KOPT-K1 (cell line): ENCODE measurements around the gene TRIP6.
A peak's percentile ranks its signal among the peaks of the same experiment; 100 is the strongest.

Experiments
- H3K27ac ChIP-seq: fragments of 200-600 bp; sonication (generic); 2 replicates; pipeline ENCODE4 v1.5.1; 2016; ENCODE audit warnings: antibody characterized with exemption, mild to moderate bottlenecking, low read depth, low read length; ENCODE audit not compliant: poor library complexity, severe bottlenecking
- H3K36me3 ChIP-seq: fragments of 200-600 bp; sonication (generic); 2 replicates; pipeline ENCODE4 v1.5.1; 2017; ENCODE audit warnings: antibody characterized with exemption, mild to moderate bottlenecking, low read length, moderate library complexity; ENCODE audit not compliant: insufficient read depth
- H3K9me3 ChIP-seq: fragments of 200-600 bp; sonication (generic); 2 replicates; pipeline ENCODE4 v1.5.1; 2017; ENCODE audit warnings: antibody characterized with exemption, low read length, mild to moderate bottlenecking; ENCODE audit not compliant: insufficient read depth, poor library complexity, severe bottlenecking

TRIP6 gene

DNA sequence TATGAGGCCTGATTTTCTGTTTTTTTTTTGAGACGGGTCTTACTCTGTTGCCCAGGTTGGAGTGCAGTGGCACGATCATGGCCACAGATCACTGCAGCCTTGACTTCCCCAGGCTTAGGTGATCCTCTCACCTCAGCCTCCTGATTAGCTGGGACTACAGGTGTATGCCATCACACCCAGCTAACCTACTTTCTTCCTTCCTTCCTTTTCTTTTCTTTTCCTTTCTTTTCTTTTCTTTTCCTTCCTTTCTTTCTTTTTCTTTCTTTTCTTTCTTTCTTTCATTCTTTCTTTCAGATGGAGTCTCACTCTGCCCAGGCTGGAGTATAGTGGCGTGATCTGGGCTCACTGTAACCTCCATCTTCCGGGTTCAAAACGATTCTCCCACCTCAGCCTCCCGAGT, 11.5 kb downstream of the TRIP6 start:
- H3K36me3 ChIP-seq, result peaks cover 77% of the 10 kb centered on the region
- H3K27ac ChIP-seq, result no peak overlapping the region
- H3K9me3 ChIP-seq, result no peaks in the 10 kb centered on the region

DNA sequence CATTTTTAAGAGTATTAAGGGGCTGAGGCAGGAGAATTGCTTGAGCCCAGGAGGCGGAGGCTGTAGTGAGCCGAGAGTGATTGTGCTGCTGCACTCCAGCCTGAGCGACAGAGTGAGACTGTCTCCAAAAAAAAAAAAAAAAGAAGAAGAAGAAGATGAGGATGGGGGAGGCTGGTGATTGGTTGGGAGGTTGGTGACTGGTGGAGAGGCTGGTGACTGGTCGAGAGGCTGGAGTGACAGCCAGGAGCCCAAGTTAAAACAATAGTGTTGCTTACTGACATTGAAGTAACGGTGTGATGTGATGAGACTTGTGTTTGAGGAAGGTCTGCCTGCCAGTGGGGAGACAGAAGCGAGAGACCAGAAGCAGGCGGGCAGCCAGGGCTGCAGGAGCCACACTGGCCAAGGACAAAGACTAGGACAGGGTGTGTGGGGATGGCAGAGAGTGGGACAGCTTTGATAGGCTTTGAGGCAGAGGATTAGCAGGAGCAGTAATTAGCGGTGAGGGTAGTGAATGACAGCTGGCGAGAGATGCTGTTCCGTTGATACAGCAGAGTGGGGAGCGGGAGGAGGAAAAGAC, 12.6 kb downstream of the TRIP6 start:
- no peaks in the 10 kb centered on the region for H3K9me3 ChIP-seq
- H3K27ac ChIP-seq, result no peak overlapping the region
- H3K36me3 ChIP-seq, result peaks cover 88% of the 10 kb centered on the region

DNA sequence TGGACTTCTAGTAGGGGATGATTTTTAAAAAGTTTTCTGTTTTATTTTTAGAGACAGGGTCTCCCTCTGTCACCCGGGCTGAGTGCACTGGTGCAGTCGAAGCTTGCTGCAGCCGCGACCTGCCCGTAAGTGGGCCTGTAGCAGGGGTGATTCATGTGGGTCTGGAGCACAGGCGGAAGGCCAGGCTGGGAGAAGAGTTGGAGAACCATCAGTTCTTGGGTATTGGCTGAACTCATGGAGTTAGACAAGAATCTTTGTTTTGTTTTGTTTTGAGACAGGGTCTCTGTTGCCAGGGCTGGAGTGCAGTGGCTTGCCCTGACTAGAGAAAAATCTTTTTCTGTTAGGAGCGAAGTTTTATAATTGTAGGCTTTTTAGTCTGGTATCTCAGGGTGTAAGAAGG, 13.5 kb downstream of the TRIP6 start:
- H3K27ac ChIP-seq, result no peak overlapping the region
- peaks cover 97% of the 10 kb centered on the region for H3K36me3 ChIP-seq

DNA sequence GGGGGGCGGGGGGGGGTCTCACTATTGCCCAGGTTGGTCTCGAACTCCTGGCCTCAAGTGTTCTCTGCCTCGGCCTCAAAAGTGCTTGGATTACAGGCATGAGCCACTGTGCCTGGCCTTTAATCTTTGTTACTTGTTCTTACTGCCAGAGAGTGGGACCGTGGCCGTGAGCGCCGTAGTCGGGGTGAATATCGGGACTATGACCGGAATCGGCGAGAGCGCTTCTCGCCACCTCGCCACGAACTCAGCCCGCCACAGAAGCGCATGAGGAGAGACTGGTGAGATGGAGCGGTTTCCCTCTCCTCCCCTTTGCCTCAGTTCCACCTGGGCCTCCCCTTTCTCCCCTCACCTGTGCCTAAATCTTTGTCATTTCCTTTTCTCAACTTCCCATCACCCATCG, 13.9 kb downstream of the TRIP6 start:
- no peak overlapping the region for H3K27ac ChIP-seq
- no peaks in the 10 kb centered on the region for H3K9me3 ChIP-seq
- peaks cover 100% of the 10 kb centered on the region for H3K36me3 ChIP-seq

More for the DNA sequence above, 13.5 kb downstream of the TRIP6 start:
- no peaks in the 10 kb centered on the region for H3K9me3 ChIP-seq

DNA sequence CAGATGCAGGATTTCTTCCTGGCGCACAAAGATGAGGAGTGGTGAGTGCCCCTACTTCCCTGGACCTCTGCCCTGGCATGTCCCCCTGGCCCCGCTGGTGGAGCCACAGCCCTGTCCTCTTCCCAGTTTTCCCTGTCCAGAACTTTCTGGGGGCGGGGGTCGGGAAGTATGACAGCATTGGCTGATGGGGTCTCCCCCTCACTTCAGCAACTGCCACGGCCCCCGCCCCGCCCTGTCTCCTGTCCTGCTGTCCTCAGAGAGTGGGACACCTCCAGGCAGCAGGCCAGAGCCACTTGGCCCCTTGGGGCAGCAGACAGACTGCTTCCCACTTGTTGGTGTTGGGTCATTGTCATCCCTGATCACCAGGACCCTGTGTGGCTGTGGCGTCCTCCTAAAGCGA, 15.0 kb downstream of the TRIP6 start:
- Histone ChIP-seq H3K27ac (no peak overlapping the region), H3K9me3 (no peaks in the 10 kb centered on the region), H3K36me3 (peaks cover 100% of the 10 kb centered on the region)

DNA sequence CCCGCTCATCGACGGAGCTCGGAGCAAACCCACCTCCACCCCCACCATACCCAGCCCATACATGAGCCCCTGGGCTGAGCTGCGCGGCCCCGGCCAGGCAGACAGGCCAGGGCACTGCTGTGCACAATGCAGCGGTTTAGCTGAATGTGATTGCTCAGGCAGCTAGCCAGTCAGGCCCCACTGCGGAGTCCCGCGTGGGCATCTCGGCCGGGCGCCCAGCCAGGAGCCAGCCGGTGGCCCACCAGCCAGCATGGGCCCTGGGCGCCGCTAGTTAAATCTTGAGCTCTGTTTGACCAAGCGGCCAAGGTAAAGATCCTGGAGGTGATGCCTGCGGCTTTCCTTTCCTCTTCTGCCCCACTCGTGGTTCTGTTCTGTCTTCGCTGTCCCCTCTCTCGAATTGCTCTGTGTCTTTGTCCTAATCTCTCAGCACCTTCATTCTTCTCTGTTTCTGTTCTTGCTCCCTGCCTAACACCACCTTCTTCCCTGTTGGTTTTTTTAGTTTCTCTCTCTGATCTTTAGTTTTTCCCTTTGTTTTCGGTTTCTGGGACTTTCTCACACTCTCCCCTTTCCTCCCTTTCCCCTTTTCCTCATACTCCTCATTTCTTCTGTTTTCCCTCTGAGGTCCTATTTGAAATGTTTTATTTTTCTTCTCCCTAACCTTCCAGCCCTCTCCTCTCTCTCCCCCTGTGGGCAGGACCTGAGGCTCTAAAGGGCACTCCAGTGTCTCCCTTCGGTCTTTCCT, 15.8 kb downstream of the TRIP6 start:
- peaks cover 100% of the 10 kb centered on the region for H3K36me3 ChIP-seq
- H3K9me3 ChIP-seq, result no peaks in the 10 kb centered on the region
- H3K27ac ChIP-seq, result peak overlapping the region; percentile 22

DNA sequence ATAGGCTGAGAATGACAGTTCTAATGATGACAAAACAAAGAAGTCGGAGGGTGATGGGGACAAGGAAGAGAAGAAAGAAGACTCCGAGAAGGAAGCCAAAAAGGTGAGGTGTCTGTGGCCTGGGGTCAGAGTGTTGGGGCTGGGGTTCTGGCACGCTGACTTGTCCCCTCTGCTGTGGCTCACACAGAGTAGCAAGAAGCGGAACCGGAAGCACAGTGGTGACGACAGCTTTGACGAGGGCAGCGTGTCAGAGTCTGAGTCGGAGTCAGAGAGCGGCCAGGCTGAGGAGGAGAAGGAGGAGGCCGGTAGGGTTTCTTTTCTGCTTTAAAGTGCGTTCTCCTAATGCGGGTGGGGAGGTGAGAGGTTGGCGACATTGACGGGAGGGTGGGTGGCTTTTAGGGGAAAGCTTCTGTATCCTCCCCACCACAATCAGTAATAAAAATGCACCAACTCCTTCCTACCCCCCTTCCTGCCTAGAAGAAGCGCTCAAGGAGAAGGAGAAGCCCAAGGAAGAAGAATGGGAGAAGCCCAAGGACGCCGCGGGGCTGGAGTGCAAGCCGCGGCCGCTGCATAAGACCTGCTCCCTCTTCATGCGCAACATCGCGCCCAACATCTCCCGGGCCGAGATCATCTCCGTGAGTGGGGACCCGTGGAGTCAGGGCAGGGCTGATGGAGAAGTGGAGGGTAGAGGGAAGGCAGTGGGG, 17.7 kb downstream of the TRIP6 start:
- peaks cover 90% of the 10 kb centered on the region for H3K36me3 ChIP-seq
- no peaks in the 10 kb centered on the region for H3K9me3 ChIP-seq
- H3K27ac ChIP-seq, result no peak overlapping the region

DNA sequence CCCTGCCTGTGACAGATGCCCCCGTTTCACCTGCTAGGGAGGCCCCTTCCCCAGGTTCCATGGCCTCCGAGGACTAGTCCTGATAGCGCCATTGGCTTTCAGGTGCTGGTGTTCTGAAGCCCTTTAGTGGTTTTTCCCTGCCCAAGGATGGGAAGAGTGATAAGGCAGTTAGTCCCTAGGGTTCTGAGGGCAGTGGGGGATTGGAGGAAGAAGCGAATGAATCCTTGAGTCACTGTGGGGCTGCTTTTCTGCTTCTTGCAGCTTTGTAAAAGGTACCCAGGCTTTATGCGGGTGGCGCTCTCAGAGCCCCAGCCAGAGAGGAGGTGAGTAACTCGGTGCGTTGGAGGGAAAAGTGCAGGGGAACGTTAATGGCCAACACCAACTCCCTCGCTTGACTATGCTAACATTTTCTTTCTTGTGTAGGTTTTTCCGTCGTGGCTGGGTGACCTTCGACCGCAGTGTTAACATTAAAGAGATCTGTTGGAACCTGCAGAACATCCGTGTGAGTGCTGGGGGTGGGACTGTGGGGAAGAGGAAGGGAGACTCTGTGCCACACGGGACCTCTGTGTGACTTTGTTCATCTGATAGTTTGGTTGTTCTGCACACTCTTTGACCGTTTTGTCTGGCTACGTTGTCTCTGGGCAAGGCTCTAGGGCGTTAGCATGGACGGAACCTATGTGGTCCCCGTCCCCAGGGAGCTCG, 18.4 kb downstream of the TRIP6 start:
- peaks cover 83% of the 10 kb centered on the region for H3K36me3 ChIP-seq
- no peaks in the 10 kb centered on the region for H3K9me3 ChIP-seq
- no peak overlapping the region for H3K27ac ChIP-seq

DNA sequence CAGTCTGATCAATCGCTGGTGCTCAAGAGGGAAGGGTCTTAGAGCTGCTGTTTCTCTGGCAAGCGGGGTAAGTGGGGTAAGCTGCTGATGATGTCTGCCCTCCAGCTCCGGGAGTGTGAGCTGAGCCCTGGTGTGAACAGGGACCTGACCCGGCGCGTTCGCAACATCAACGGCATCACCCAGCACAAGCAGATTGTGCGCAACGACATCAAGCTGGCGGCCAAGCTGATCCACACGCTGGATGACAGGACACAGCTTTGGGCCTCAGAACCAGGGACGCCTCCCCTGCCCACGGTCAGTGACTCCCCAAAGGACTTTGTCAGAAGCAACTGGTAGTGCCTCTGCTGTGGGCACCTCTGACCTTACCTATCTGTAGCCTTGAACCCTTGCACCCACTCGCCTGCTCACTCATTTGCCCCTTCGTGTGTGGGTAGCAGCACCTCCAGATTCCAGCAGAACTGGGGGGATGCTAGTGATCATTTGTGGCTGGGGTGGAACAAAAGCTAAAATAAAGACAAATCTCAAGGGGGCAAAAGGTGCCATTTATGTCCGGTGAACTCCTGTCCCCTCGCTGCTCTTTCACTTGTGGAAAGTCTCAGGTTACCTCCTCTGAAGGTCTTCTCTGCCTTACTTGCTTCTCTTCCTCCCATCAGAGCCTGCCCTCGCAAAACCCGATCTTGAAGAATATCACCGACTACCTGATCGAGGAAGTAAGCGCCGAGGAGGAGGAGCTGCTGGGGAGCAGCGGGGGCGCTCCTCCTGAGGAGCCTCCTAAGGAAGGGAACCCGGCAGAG, 19.2 kb downstream of the TRIP6 start:
- Histone ChIP-seq H3K9me3 (no peaks in the 10 kb centered on the region), H3K27ac (no peak overlapping the region), H3K36me3 (peaks cover 76% of the 10 kb centered on the region)

DNA sequence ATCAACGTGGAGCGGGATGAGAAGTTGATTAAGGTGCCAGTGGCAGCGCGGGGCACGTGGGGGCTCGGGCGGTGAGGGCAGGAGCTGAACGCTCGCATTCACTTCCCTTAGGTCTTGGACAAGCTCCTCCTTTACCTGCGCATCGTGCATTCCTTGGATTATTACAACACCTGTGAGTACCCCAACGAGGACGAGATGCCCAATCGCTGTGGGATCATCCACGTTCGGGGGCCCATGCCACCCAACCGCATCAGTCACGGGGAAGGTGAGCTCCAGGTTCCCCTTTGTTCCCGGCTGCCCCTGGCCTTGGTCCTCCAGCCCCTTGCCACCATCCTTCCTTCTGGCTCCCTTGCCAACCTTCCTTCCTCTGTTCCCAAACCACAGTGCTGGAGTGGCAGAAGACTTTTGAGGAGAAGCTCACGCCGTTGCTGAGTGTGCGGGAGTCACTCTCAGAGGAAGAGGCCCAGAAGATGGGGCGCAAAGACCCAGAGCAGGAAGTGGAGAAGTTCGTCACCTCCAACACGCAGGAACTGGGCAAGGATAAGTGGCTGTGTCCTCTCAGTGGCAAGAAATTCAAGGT, 19.8 kb downstream of the TRIP6 start:
- H3K36me3 ChIP-seq, result peaks cover 69% of the 10 kb centered on the region
- peak overlapping the region; percentile 33 for H3K27ac ChIP-seq
- no peaks in the 10 kb centered on the region for H3K9me3 ChIP-seq

DNA sequence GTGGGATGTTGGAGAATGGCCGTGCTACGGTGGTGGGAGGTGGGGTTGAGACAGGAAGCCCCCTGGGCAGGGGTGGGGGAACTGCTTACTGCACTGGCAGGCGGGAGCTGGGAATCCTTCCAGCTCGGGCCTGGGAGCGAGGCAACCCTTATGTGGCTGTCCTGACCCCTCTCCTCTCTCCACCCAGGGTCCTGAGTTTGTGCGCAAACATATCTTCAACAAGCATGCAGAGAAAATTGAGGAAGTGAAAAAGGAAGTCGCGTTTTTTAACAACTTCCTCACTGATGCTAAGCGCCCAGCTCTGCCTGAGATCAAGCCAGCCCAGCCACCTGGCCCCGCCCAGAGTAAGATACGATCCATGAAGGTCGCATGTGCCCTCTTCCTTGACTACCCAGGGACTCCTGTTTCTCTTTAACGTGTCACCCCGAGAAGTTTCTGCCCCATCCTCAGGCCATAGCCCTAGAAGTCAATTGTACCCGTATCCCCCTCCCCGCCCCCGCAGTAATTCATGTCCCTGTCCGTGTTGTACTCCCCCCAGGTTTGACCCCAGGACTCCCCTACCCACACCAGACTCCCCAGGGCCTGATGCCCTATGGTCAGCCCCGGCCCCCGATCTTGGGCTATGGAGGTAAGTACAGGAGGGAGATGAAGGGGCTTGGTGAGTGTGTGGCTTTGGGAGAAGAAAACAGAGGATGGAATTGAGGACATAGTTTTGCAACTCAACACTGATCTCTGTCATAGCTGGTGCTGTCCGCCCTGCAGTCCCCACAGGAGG, 20.5 kb downstream of the TRIP6 start:
- peaks cover 62% of the 10 kb centered on the region for H3K36me3 ChIP-seq
- H3K27ac ChIP-seq, result peak overlapping the region; percentile 33

DNA sequence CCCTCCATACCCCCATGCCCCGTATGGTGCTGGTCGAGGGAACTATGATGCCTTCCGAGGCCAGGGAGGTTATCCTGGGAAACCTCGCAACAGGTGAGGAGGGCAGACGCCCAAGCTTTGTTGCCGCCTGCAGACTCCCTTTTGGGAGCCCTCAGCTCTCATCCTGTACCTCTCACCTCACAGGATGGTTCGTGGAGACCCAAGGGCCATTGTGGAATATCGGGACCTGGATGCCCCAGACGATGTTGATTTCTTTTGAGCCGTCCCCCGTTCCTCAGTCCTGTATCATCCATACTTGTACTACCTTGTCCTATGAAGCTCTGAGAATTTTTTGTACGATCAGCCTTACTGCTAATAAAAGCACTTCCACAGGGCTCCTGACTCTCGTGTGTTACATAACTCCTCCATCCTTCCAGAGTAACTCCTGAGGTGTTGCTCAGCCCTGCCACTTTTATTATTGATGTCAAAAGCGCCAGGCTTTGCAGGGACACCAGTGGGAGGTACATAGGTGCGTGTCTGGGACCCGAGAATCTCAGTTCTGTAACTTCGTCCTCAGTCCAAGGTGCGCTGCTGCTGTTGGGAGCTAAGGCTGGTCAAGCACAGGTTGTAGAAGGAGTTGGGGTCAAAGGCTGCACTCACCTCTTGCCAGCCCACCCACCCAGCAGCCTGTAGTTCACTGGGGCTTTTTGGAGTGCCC, 21.3 kb downstream of the TRIP6 start:
- peaks cover 55% of the 10 kb centered on the region for H3K36me3 ChIP-seq
- no peaks in the 10 kb centered on the region for H3K9me3 ChIP-seq

More for the DNA sequence above, 20.5 kb downstream of the TRIP6 start:
- no peaks in the 10 kb centered on the region for H3K9me3 ChIP-seq

DNA sequence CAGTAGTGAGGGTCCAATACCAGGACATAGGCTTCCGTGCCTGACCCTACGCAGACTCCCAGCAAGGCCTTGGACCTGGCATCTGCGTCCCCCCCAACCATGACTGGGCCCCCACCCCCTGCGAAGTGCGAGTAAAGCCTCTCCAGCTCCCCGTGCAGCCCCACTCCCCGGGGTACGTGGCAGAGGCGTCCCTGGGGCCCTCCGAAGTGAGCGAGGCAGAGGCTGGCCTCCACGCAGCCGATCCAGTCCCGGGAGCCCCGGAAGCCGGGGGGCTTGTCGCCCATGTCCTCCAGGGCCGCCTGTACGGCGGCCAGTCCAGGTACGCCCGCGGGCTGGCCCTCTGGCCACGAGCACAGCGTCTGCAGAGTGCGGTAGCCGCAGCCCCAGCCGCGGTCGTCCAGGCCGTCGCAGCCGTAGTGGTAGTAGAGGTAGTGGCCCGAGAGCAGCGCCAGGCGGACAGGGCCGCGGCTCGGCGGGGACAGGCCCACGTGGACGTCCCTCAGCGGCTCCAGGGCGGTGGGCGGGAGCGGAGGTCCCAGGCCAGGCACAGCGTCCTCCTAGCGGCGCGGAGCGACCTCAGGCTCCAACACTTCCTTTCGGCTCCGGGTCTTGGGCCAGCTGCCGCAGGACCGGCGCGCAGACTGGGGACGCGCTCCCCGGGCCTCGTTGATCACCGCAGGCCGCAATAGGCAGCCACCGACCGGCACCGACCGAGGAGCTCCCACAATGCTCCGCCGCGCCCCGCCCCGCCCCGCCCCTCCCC, 22.0 kb downstream of the TRIP6 start, which contains the start of gene UFSP1:
UFSP1 (minus strand) TSS at position 728 of the 763 bp plus-strand sequence; CDS start at position 284, 444 bp downstream.
- H3K36me3 ChIP-seq, result peaks cover 48% of the 10 kb centered on the region
- H3K9me3 ChIP-seq, result no peaks in the 10 kb centered on the region
- H3K27ac ChIP-seq, result peak within 1 kb of the TSS; percentile 66

More for the DNA sequence above, 21.3 kb downstream of the TRIP6 start:
- H3K27ac ChIP-seq, result peak overlapping the region; percentile 66
